Peyer's patch (tissue), 4 donors: ENCODE measurements around the gene FAM110D.

ENCODE experiments used
- CTCF ChIP-seq, 6 experiments: fragments of 450-650 bp in 4 of 6; fragments of 200-600 bp in 2 of 6; sonication (generic) in 1 of 6; IDR thresholded peaks; one replicate each; pipeline ENCODE4 v1.5.1; 2017 to 2019; ENCODE audit warnings: antibody characterized with exemption in 6 of 6, mild to moderate bottlenecking in 3 of 6, moderate library complexity in 1 of 6
- POLR2A ChIP-seq, 2 donors: fragments of 450-650 bp; IDR thresholded peaks; one replicate each; pipeline ENCODE4 v1.5.1; 2017; ENCODE audit warnings: antibody characterized with exemption in 2 of 2, mild to moderate bottlenecking in 2 of 2, moderate library complexity in 2 of 2

GRCh38 chr1:26184883-26185282, 26.0 kb downstream of the FAM110D start:
- no peak for TF ChIP-seq CTCF (IDR thresholded peaks at IDR 0.05)
- no peak for TF ChIP-seq POLR2A (IDR thresholded peaks at IDR 0.05)
